ENCODE measurements around the gene USP48.

Gene USP48

DNA sequence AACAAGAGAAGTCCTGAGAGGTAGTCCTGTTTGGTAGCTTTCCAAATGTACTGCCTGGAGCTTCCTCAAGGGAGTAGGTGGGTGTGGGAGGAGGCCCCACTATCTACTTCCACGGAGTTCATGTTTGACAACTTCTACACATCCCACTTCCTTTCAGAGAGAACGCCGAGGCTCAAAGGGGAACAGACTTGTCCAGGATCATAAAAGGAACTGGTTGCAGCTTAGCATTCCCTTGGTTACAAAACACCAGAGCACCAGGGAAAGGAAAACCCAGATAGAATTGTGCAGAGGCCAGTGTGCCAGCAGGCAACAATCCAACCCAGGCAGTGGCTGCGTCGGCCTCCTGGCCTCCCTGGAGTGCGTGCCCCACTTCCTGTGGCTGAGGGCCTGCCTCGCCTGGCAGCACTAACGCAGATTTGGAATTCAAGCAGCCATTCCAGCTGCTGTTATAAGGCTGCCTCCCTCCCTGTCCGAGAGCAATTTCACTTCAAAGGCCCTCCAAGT lies 109.6 kb downstream of the USP48 start:
- no peak for DNase-seq (ENCODE audit: low read depth)
- TF ChIP-seq, protein P1, sequence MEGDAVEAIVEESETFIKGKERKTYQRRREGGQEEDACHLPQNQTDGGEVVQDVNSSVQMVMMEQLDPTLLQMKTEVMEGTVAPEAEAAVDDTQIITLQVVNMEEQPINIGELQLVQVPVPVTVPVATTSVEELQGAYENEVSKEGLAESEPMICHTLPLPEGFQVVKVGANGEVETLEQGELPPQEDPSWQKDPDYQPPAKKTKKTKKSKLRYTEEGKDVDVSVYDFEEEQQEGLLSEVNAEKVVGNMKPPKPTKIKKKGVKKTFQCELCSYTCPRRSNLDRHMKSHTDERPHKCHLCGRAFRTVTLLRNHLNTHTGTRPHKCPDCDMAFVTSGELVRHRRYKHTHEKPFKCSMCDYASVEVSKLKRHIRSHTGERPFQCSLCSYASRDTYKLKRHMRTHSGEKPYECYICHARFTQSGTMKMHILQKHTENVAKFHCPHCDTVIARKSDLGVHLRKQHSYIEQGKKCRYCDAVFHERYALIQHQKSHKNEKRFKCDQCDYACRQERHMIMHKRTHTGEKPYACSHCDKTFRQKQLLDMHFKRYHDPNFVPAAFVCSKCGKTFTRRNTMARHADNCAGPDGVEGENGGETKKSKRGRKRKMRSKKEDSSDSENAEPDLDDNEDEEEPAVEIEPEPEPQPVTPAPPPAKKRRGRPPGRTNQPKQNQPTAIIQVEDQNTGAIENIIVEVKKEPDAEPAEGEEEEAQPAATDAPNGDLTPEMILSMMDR (IDR thresholded peaks at IDR 0.05; ENCODE audit: insufficient read depth, low read depth, low read length, missing control alignments) = no peak
- H3K4me3 ChIP-seq (ENCODE audit: low read depth, low read length) = no peak overlapping the region

DNA sequence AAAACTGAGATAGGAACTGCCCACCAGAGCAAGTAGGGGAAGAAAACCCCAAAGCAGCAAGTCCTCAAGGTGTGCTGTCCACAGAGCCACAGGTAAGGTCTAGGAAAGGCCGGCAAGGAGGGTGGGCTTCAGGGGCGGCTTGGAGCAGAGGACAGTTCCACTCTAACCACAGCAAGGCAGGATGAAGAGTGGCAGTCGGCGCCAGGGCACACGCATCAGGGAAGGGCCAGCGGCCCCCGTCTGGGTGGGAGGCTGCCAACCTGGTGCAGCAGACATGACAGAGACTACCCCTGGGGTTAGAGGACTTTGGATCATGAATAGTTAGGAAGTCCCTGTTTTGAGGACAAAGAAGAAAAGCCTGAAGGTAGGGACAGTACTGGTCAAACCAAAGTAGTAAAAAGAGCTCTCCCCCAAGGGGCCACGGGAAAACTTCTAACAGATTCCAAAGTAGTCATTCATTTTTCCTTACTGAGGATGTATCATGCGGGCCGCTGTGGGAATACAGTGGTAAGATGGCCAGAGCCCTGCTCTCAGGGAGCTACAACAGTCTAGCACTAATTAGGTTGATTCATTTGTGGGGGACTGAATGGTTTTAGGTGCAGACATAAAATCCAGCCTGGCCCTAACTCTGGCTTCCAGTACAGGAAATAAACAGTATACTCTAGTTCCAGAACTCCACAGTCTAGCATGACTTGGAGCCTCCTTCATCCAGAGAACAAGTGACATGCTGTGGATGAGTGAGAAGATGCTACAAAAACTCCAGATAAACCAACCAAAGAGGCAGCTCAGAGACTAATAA lies 110.3 kb downstream of the USP48 start:
- no peak for DNase-seq (ENCODE audit: low read depth)
- H3K4me3 ChIP-seq (ENCODE audit: low read depth, low read length) = no peak overlapping the region
- TF ChIP-seq, protein P1 (IDR thresholded peaks at IDR 0.05; ENCODE audit: insufficient read depth, low read depth, low read length, missing control alignments) = no peak

DNA sequence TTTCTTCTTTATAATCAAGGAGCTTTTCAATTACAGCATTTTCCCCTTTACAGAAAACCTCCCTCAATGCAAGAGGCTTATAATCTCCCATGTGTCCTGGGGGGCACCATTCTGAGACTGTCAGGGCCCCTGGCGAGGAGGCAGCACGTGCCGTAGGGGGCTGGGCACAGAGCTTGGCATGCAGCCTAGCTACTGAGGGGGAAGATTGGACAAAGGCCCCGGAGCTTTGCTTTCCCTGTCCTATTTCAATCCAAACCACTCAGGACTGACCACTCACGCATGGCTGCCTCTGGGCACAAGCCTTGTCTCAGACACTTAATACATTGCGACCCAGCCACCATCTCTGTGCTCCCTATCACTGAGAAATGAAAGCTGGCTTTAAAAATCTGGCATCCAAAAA lies 111.0 kb downstream of the USP48 start:
- no peak for DNase-seq (ENCODE audit: low read depth)
- TF ChIP-seq, protein P1 (IDR thresholded peaks at IDR 0.05; ENCODE audit: insufficient read depth, low read depth, low read length, missing control alignments) = no peak
- H3K4me3 ChIP-seq (ENCODE audit: low read depth, low read length) = no peak overlapping the region

DNA sequence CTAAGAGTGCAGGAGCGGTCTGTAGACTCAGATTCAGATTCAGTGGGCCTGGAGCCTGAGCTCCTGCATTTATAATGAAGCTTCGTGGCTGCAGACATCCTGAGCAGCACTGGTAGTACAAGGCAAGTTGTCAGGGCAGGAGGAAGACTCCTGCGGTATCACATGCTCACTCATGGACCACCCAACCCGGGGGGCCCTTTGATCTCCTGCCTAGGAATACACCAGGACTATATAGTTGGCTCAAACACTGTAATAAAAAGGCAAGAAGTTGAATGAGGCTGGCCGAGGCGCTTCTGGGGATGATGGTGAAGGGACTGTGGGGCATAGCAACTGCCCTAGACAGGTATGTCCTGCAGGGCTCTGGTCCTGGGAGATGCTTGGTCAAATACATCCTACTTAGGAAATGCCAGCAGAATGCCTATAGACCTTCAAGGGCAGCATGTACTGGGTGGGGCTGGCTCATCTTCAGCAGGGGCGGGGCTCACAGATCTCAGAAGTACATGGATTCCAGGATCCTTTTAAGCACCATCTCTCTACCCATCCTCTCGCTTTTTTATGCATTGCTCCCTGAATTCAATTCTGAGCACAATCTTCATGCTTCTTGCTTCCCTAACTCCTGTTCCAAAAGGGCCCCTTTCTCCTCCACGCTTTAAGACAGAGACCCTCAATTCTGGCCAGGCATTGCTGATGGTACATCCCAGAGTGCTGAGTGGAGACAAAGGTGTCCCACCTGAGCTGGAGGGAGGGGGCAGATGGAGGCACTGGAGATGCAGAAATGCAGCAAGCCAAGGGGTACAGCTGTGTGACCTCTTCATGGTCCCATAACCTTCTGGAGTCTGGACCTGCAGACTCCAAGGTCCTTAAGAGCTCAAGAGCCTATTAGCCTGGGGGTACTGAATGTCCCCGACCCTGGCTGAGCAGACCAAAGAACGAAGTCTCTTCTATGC lies 111.7 kb downstream of the USP48 start:
- DNase-seq (ENCODE audit: low read depth) = no peak
- TF ChIP-seq, protein P1 (IDR thresholded peaks at IDR 0.05; ENCODE audit: insufficient read depth, low read depth, low read length, missing control alignments) = no peak
- H3K4me3 ChIP-seq (ENCODE audit: low read depth, low read length) = no peak overlapping the region

DNA sequence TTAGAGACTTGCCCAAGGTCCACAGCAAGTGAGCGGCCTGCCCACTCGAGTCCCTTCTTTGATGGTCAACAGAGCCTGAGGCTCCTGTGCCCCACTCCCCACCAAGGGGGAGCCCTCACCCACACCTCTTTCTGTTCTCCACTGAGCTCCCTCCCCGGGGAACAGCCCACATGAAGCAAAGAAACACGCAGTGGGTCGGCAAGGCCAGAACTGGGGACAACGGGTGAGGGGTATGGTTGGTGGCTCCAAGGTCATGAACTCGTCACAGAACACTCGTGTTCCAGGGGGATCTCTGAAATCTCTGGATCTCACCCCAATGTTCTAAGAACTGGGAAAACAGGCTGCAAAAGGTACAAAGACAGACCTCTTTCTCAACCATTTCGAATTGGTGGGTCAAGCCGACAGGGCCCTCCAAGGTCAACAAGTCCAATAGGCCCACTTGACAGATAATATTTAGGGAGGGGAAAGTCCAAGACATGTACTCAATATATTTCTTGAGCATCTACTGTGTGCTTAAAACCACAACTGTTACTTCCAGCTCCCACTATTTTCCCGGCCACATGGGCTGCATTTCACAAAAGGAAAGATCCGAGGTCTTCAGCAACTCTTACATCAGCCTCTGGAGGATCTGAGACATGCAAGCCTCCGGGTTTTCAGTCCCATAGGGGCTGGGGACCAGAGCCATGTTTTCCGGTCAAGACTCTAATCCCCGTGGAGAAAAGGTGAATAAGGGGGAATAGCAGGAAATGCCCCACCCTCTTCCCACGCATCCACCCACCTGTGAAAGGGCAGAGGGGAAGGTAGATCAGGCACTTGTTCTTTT lies 112.7 kb downstream of the USP48 start:
- TF ChIP-seq, protein P1 (IDR thresholded peaks at IDR 0.05; ENCODE audit: insufficient read depth, low read depth, low read length, missing control alignments) = no peak
- DNase-seq (ENCODE audit: low read depth) = no peak
- no peak overlapping the region for H3K4me3 ChIP-seq (ENCODE audit: low read depth, low read length)
